GM19324 (cell line): Measurements from ENCODE around the gene UBXN7.
"Not testable (repeated sequence)": the region's sequence is repeated elsewhere in the genome, so short reads cannot be mapped to it uniquely, and the experiment has no call there.

Experiments used
- ATAC-seq: cut with Tn5 transposase; IDR thresholded peaks from one replicate; pipeline ENCODE4 v1.9.1; 2021; ENCODE audit warnings: mild to moderate bottlenecking, moderate library complexity; ENCODE audit not compliant: unreplicated experiment, low FRiP score

Gene UBXN7

DNA sequence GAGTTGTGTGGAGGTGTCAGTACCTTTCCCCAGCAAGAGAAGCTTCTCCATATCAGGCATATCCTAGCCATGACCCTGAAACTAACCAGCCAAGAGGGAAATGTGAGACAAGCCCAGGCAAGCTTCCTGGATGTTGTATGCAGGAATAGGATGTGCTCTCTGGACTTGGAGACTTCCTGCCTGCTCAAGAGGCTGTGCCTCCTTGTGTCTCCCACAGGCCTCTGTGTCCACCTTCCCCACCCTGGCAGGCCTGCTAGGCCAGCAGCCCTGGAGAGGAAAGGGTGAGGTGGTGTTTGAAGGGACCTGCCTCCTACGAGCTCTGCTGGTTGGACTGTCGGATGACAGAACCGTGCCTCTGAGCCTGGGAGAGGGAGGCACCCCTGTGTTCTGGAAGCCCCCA, 112.1 kb downstream of the UBXN7 start:
- no peak for ATAC-seq

DNA sequence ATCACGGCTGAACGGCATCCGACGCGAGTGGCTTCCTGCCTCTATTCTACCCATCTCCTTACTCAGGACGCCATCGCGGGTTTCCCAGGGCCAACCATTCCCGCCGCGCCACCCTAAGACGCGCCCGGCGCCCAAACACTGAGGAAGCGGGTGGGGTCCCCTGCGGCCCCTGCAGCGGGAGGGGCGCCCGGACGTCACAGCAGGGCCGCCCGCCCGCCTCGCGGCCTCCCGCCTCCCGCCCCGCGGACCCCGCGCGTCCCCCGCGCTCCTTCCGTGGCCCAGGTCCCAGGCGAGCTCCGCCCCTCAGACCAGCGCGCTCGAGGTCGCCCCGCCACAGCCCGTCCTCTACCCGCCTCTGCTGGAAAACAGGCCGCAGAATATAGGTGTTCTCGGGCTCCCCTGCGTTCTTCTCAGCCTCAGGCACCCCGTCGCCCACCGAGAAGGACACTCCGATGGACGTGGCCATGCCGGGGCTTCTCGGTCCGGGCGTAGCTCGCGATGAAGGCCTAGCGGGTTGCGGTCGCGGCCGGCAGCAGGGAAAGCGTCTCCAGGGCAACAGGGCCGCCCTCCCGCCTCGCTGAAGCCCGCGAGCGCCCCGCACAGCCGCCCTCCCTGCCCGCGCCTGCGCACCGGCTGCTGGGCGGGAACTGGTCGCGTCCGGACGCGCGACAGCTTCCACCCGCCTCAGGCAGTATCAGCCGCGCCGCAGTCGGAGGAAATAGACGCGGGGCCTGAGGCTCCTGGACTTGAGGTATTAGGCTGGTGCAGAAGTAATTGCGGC, 114.3 kb downstream of the UBXN7 start, which contains the start of gene DYNLT2B:
DYNLT2B (minus strand) TSS at position 554 of the 781 bp plus-strand sequence; CDS start at position 466, 88 bp downstream.
- ATAC-seq = peak; percentile 88

DNA sequence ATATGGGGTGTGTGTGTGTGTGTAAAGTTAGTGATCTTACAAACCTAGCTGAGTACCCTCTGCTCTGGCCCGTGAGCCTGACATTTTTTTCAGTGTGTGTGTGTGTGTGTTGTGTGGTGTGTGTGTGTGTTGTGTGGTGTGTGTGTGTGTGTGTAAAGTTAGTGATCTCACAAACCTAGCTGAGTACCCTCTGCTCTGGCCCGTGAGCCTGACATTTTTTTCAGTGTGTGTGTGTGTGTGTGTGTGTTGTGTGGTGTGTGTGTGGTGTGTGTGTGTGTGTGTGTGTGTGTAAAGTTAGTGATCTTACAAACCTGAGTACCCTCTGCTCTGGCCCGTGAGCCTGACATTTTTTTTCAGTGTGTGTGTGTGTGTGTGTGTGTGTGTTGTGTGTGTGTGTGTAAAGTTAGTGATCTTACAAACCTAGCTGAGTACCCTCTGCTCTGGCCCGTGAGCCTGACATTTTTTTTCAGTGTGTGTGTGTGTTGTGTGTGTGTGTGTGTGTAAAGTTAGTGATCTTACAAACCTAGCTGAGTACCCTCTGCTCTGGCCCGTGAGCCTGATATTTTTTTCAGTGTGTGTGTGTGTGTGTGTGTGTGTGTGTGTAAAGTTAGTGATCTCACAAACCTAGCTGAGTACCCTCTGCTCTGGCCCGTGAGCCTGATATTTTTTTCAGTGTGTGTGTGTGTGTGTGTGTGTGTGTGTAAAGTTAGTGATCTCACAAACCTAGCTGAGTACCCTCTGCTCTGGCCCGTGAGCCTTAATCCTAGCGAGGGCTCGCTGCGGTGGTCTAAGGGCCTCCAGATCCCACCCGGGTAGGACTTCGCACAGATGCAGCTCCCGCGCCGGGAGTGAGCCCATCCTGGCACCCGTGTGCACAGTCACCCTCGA, 115.2 kb downstream of the UBXN7 start:
- ATAC-seq = not testable (repeated sequence)

DNA sequence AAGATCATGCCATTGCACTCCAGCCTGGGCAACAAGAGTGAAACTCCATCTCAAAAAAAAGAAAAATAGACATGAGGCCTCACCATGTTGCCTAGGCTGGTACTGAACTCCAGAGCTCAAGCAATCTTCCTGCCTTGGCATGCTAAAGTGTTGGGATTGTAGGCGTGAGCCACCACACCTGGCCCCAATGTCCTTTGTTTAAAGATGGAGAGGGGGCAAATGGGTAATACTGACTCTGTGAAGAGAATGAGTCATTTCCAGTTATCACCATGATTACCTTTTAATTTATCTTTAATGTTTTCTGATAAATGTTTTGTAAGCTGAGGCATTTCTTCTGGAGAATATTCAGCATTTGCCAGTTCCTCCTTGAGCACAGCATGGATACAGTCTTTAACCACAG, 116.4 kb downstream of the UBXN7 start:
- ATAC-seq = no peak

DNA sequence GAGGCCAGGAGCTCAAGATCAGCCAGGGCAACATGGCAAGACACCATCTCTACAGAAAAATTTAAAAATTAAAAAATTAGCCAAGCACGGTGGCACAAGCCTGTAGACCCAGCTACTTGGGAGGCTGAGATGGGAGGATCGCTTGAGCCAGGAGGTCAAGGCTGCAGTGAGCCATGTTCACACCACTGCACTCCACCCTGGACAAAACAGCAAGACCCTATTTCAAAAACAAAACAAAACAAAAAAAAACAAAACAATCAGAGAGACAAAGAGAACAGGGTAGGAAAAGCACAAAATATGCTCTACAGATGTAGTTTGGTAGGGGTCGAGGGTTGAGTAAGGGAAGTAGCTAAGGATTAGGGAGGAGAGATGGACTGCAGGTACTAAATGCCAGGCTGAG, 117.6 kb downstream of the UBXN7 start:
- ATAC-seq = no peak

DNA sequence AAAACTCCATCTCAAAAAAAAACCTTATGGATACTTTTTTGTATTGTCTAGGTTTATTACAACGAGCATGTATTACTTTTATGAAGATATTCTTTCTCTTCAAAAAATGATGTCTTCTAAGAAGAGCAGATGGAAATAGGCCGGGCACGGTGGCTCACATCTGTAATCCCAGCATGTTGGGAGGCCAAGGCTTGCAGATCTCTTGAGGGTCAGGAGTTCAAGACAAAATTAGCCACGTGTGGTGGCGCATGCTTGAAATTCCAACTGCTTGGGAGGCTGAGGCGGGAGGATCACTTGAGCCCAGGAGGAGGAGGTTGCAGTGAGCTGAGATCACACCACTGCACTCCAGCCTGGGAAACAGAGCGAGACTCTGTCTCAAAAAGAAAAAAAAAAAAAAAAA, 118.1 kb downstream of the UBXN7 start:
- not testable (repeated sequence) for ATAC-seq

DNA sequence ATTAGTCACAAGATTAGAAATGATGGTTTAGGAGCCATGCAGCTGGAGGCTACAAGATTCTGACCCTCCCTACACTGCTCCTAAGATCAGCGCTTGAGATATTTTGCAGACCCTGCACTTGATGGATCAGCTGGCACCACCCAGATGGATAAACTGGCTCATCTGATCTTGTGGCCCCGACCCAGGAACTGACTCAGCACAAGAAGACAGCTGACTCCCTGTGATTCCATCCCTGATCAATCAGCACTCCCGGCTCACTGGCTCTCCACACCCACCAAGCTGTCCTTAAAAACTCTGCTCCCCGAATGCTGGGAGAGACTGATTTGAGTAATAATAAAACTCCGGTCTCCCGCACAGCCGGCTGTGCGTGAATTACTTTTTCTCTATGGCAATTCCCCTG, 129.3 kb downstream of the UBXN7 start:
- not testable (repeated sequence) for ATAC-seq

DNA sequence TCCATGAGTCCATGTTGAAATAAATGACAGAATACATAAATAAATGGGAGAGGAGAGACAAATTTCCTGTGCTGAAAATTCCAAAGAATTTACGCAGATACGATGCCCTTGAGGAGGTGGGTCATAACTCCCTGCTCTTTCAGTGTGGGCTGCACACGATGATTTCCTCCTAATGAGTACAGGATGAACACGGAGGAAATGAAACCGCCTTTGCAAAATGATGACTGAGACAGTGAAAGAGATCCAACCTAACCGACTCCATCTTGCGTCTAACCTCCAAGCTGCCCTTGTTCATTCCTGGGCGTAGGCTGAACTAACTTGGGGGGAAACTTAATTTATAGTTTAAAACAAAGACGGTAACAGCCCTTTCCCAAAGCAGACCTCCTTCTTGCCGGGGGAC, 129.7 kb downstream of the UBXN7 start:
- ATAC-seq = not testable (repeated sequence)

DNA sequence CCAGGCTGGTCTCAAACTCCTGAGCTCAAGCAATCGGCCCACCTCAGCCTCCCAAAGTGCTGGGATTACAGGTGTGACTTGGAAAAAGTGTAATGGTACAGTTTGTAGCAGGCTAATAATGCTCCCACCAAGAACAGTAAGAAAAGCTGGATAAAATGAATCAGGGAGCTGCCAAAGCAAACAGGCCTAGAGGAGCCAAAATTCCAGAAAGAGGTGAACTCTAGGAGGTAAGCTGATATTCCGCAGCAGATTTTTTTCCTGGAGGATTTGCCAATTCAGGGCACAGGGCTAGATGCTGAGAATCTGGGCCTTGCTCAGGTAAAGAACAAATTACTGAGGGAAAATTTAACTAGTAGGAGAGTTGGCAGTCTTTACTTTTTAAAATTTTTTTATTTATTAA, 133.7 kb downstream of the UBXN7 start:
- no peak for ATAC-seq
